AG20443 (cell line): Measurements from ENCODE around the gene GLT1D1.

Experiments
- DNase-seq: peaks from one replicate; pipeline ENCODE4 v3.0.0; 2012; ENCODE audit warnings: low spot score, mixed read lengths

Gene GLT1D1

GRCh38 chr12:129005829-129006228, 152.6 kb downstream of the GLT1D1 start:
- DNase-seq: no peak

DNA sequence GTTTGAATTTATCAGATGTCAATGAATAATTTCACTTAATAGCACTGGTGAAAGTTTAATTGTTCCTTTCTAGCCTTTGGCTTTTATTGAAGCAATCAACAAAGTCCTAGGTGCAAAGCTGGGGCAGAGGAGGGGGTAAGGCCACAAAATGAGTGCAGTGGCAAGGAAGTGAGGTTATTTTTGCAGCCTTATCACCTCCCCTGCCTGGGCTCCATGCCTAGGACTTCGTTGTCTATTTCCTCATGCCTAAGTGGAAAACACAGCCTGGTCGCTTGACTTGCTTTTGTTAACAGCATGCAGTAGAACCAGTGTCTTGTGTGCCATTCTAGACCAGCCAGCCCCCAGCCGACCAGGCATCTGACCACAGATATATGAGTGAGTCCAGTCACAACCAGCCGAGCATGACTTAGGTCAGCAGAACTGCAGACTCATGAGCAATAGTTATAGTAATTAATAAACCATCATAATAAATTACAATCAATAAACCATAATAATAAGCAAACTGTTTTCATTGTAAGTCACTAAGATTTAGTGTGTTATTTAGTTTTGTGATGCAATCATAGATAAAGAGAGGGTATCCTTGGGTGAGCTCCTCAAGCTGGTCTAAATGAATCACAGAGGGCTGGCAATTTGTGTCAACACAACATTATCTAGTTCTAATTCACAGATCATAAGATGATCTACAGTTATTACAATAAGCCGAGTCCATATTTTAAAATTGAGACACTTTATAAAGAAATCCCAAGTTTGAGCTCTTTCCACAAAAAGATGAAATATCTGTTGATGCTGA, 156.8 kb downstream of the GLT1D1 start:
- DNase-seq: no peak

- DNase-seq: no peak
Measured at GRCh38 chr12:129016159-129016558, 162.9 kb downstream of the GLT1D1 start.

GRCh38 chr12:129025055-129025454, 171.8 kb downstream of the GLT1D1 start:
- no peak for DNase-seq

DNA sequence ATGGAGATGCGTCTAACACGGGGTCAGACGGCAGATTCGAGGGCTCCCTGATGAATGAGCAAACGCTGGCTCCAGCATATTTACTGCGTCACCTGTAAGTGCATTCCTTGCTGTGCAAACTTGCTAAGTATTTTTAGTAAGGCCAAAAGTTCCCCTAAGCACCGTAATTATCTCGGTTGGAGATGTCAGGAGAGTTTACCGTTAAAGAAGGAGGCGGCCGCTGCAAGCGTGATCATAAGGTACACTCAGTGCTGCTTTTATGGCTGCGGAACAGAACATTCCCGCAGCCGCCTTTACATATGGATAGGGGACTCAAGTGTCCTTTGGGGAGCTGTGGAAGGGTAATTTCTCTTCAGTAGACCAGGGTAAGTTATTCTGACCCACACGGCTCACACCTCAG, 175.6 kb downstream of the GLT1D1 start:
- no peak for DNase-seq
